Ureter (tissue), 1 donor: Measurements from ENCODE around the gene MEGF6. TPM values are rescaled to one million over a fixed set of nuclear protein-coding genes. Genes with fewer than 3 reads are reported as not detected.

ENCODE experiments used
- DNase-seq: peaks from one replicate; pipeline ENCODE4 v3.0.0-alpha.2; 2020; ENCODE audit warnings: low spot score
- total RNA-seq: library from RNA; stranded (reverse); gene quantifications from one replicate; pipeline ENCODE4 v1.2.4, GENCODE V29; 2023
- donor health status: DM: yes; HTN: yes; CAD: no.

Gene MEGF6
- total RNA-seq, 1 donor from 2014 or later: 22.2 TPM

DNA sequence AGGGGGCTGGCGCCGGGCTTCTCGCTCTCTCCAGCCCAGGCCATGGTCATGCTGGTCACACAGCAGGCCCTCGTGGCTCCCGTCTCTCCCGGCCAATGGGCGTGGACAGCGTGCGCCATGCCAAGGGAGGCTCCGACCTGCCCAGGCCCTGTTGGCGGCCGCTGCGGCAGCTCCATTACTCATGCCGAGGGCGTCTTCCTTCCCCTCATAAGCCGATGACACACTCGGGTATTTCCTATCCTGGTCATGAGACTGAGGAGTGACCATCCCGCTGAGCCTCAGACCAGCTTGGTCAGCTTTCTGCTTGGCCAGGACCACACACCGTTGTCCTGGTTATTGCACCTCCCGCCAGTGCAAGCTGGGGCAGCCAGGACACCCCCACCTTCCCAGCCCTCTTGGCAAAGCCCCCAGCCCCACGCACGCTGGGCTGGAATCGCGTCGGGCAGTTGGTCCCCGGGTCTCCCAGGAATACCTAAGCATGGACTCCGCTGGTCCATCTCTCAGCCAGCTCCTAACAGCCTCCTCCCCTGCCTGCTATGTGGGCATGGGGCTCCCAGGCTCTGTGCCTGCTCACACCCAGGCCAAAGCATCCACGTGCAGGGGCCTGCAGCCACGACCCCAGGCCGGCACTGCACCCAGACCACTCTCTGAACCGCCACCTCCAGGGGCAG lies 107.0 kb downstream of the MEGF6 start:
- no peak for DNase-seq

- no peak for DNase-seq
These were observed 107.8 kb downstream of the MEGF6 start for GRCh38 chr1:3503525-3503886.

DNA sequence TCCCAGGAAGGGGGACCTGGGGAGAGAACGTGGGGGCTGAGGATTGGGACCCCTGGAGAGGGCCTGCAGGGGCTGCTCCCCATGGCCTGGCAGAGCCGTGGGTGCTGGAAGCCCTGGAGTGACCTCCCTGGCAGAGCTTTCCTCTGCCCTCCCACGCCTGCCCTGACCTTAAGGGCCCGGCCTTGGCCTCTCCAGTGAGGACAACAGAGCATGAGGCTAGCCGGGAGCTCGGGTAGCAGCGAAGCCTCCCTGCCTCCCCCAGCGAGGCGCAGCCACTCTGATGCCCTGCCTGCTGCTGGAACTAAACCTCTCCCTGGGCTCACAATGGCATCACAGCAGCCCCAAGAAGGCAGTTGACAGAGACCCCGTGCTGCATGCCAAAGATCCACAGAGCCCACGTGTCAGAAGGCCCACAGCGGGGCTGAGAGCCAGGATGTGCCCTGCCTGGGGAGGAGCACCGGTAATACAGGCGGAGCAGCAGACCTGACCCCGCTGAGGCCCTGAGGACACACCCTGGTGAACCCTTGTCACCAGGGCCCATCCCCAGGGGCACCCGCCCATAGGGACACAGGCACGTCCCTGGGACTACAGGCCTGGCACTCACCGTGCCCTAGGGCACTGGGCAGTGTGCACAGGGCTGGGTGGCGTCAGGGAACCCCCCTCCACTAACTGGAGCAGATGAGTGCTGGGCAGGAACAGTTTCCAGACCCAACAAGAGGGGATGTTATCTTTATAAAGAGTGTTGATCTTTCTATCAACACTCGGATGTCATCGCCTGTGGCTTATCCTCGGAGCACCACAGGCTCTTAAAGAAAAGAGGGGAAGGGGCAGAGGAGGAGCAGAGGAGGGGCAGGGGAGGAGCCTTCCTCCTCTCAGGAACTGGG lies 108.4 kb downstream of the MEGF6 start:
- DNase-seq: no peak

- DNase-seq: peak; percentile 74
These were observed 109.3 kb downstream of the MEGF6 start for GRCh38 chr1:3501856-3502640.

- DNase-seq: no peak
These were observed 109.9 kb downstream of the MEGF6 start for GRCh38 chr1:3501437-3501836.

- no peak for DNase-seq
These were observed 111.0 kb downstream of the MEGF6 start for GRCh38 chr1:3500265-3500835.

DNA sequence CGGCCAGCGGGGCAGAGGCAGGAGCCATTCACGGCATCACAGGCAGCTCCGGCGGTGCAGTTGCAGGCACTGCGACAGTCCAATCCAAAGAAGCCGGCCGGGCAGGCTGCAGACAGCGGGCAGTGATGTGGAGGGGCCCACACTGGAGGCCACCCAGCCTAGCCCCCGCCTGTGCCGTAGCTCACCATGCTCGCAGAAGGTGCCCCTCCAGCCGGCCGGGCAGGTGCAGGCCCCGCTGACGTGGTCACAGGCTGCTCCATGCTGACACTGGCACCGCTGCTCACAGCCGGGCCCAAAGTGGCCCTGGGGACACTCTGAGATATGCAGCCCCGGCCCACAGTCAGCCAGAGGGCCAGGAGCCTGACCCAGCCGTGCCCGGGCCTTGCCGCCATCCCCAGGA lies 111.7 kb downstream of the MEGF6 start:
- DNase-seq: no peak

GRCh38 chr1:3498986-3499385 lies 112.3 kb downstream of the MEGF6 start:
- DNase-seq: no peak

DNA sequence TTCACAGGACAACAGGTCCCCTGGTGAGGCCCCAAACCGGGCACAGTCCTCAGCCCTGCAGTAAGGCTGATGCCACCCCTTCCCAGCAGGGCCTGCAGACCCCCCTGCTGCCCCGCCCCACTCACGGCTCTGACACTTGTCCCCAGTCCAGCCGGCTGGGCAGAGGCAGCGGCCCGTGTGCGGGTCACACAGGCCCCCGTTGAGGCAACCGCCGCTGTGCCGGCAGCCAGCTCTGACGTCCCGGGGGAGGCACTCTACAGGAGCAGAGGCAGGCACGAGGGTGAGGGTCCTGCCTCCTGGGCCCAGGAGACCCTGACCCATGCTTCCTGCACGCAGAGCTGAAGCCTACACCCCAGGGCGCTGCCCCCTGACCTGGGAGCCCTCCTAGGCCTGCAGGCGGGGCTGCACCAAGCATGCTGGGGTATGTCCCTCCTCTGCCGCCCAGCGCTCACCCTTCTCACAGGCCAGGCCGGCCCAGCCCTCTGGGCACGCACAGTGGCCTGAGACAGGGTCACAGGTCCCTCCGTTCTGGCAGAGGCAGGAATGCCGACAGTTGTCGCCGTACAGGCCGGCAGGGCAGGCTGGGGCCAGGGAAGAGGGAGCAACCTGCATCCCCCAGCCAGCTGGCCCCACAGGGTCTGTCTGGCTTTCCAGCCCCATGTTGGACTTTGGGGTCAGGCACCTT lies 112.9 kb downstream of the MEGF6 start:
- DNase-seq: no peak

DNA sequence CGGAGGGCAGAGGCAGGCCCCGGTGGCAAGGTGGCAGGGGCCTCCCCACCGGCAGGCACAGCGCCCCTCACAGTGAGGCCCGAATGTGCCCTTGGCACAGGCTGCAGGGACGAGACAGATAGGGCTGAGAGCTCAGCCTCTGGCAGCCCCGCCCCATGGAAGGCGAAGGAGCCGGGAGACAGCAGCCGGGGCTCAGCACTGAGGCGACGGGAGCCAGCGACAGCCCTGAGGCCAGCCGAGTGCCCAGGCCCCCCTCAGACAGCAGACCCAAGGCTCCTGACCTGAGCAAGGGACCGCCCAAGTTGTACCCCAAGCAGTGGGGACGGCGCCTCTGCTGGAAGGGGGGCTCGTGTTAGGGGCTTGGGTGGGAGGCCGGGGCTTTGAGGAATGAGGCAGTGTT lies 113.8 kb downstream of the MEGF6 start:
- no peak for DNase-seq

DNA sequence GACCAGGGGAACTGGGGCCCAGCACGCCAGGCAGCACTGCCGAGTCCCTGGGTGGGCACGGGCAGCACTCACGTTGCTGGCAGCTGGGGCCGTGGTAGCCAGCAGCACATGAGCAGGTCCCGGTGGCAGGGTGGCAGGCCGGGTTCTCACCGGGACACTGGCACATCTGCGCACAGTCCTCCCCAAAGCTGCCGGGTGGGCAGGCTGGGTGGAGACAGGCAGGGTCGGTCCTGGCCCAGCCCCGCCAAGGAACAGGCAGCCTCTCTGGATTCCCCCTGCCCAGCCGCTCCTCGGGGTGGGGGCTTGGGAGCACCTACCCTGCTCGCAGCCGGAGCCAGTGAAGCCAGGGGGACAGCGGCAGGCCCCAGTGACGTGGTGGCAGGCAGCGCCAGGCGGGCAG lies 114.4 kb downstream of the MEGF6 start:
- no peak for DNase-seq

DNA sequence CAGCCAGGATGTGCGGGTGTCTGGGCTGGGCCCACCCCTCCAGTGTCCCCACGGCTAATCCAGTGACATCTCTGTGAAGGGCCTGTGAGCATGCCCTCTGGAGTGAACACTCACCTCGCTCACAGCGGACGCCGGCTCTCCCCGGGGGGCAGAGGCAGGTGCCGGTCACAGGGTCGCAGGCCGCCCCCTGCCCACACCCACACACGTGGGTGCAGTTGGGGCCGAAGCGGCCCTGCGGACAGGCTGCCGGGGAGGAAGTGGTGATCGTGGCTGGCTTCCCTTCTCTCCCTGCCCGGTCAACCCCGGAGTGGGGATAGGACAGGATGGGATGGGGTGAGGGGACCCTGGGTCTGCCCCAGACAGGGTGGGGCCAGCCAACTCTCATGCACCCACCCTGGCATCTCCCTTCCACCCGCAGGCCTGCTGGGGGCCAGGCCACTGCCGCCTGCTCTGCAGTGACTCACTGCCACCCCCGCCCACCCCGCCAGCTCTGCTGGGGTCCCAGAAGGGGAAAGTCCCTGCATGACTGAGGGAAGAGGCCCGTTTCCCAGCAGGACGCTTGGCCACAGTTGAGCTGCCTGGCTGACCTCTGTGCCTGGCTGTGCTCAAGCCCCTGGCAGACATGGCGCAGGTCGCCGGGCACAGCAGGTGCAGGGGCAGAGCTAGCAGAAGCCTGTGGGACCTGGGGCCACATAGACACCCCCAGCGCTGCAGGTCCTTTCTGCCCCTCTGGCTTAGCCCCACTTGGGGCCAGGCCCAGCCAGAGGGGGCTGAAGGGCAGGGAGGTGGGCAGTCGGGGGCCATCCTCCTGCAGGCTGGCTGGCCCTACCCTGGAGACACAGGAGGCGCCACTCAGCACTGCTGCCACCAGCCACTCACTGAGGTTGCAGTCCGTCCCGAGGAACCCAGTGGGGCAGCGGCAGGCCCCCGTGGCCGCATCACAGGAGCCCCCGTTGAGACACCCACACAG lies 115.2 kb downstream of the MEGF6 start:
- DNase-seq: no peak

DNA sequence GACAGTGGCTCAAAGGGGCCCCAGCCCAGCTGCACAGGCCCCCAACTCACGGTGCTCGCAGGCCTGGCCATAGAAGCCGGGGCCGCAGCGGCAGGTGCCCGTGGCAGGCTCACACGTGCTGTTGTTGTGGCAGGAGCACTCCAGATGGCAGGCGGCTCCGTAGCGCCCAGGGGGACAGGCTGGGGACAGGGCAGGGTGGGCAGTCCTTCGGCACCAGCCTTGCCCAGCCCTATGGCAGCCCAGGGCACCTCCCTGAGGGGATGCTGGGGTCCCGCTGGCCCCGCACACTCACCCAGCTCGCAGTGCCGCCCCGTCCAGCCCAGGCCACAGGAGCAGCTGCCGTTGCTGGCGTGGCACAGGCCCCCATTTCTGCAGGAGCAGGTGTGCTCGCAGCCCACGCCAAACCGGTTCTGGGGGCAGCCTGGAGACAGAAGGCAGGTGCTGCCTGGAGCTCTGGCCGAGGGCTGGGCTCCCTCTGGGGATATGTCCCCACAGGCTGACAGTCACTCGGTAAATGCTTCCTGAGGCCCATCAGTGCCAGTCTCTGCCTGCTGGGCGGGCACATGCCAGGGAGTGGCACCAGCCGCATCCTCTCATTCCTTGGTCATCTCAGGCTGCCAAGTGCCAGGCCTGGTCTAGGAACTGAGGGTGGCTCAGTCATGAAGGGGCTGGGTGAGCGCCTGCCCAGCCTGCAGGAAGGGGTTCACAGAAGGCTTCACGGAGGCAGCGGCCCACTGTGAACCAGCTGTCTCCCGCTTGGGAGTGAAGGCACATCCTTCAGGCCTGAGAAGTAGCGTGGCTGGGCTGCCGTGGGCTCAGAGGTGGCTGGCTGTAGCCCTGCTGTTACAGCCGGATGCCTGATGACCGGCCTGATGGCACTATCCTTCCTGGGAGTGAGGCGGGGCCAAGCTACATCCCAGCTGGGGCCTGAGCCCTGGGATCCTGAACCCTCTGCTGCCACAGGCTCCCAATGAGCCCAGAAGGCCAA lies 116.7 kb downstream of the MEGF6 start:
- no peak for DNase-seq

DNA sequence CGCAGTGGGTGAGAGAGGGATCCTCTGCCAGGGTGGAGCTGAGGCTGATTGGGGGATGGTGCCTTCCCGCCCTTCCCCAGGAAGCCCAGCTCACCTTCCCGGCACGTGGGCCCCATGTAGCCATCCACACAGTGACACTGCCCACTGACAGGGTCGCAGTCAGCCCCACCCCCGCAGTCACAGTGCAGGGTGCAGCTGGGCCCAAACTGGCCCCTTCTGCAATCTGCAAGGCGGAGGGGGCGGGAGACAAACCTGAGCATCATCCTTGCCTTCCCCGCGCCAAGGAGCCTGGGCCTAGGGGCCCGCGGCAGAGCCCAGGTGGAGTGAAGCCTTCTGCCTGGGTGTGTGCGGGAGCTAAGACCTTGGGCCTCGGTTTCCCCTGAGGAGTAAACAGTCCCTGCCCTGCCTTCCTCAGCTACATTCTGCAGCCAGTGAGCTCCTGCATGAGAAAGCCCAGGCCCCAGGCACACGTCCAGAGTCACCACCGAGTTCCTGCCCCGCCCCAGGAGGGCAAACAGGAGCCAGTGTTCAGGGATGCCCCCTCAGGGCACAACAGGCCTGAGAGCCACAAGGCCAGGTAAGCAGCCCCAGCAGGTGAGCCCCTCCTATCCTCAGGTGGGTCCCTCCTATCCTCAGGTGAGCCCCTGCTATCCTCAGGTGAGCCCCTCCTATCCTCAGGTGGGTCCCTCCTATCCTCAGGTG lies 118.6 kb downstream of the MEGF6 start:
- DNase-seq: no peak

DNA sequence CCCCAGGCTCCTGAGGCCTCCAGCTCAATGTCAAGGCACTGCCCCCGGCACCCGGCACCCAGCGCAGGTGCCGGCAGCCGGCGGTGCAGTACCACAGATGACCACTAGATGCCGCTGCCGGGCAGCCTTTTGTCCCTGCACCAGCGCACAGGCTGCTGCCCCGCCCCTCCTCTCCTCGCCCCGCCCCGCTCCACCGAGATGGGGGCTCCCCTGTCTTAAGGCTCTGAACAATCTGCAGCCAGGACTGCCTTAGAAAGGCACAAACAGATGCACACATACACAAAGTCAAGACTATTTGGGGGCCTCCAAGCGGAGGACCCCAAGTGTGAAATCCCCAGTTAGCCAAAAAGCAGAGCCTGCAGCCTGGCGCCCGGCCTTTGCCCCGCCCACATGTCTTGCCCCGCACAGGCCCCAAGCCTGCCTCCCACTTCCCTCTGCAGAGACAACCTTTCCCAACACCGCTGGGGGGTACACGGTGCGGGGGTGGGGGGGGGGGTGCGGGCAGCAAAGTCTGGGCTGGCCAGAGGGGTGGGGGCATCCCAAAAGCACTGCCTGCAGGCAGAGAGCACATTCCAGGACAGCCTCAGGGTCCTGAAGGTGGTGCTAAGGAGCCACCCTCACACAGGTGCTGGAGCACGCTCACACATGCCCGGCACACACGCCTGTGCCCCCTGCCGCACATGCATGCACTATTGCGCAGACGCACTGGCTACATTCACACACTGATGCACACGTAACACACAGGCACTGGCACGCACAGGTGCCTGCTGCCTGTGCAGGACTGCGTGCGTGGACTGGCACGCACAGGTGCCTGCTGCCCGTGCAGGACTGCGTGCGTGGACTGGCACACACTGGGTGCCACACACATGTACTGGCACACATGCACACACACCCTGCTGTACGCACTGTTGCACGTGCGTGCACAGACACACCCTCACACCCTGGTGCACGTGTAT lies 119.7 kb downstream of the MEGF6 start:
- peak; percentile 82 for DNase-seq

DNA sequence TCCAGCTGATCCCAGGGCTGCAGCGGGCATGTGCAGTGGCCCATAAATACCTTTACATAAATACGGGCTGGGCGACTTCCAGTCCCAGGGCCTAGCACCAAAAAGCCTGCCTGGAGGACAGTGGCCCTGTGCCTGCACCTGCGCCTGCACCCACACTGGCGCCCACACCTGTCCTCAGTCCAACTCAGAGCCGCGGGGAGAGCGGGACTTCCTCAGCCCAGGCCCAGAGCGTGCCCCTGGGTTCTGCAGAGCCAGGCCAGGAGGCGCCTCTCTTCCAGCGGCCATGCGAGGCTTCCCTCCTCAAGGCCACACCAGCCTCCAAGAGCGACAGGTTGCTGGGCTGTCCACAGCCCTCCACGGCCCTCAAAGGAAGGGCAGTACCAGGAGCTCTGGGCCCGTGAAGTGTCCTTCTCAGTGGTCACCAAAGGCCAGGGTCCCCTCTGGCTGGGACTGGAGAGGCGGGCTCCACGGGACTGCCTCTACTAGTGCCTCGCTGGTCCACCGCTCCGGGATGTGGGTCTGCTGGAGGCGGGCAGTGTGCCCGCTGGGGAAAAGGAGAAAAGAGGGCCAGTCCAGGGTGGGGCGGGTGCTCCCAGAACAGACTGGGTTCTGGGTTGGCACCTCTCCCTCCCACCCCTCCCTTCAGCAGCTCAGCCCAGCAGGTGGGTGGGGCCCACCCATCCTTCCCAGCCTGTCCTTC lies 121.1 kb downstream of the MEGF6 start:
- no peak for DNase-seq

DNA sequence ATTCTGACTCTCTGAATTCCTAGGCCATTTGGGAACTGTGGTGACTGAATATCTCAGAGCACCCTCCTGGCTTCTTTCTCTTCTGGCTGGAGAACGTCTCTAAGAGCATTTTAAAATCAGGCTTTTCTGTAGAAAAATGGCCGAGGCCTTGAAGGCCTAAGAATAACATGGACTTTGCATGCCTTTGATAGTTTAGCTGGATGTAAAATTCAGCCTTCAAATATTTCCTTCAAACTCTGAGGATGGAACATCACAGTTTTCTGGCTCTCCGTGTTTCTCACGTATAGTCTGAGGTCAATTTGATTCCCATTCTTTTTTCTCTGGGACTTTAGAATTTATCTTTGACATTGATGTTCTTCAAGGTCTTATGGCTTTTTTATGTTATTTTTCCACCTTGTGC lies 122.9 kb downstream of the MEGF6 start:
- DNase-seq: no peak
